Hippocampal formation (tissue), 2 donors: ENCODE results near the gene GCNT2.
"Not testable (repeated sequence)": the region's sequence is repeated elsewhere in the genome, so short reads cannot be mapped to it uniquely, and the experiment has no call there.

Experiments used
- DNase-seq, 2 donors: peaks; one replicate each; lab custom pipeline; 2025; lab: John Stamatoyannopoulos, UW

GCNT2 gene

DNA sequence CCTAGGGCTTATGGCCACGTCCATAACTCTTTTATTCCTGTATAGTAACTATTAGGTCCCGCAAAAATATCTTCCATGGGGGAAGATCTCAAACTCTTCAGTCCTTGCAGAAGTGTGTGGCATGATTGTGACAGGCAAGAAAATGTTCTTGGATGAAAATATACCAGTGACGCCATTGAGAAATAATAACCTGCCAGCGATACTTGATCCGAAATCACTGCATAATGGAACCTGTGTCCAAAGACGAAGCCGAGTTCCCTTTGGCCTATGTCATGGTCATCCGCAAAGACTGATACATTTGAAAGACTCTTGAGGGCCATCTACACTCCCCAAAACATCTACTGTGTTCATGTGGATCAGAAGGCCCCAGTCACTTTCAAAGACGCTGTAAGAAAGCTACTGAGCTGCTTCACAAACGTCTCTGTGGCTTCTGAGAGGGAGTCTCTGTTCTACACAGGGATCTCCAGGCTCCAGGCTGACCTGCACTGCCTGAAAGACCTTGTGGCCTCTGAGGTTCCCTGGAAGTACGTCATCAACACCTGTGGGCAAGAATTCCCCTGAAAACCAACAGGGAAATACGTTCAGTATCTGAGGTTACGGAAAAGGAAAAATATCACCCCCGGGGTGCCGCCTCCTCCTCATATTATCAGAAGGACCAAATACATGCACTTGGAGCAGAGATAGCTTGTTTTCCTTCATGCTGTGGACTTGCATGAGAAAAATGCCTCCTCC is 6.9 kb upstream of the GCNT2 start:
- DNase-seq = no peak

DNA sequence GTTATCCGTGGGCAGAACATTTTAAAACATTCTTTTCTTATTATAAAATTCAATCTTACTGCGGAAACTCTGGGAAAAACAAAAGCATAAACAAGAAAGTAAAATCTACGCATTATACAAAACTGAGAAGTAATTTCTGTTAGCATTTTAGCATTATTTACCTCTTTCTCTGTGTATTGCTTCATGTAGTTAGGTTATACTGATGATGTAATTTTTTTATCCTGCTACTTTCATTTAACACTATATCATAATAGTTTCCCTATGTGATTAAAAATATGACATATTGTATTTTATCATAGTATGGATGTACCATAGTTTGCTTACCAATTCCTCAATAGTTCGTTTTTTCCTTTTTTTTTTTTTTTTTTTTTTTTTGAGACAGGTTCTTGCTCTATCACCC is 4.2 kb upstream of the GCNT2 start:
- DNase-seq = no peak

DNA sequence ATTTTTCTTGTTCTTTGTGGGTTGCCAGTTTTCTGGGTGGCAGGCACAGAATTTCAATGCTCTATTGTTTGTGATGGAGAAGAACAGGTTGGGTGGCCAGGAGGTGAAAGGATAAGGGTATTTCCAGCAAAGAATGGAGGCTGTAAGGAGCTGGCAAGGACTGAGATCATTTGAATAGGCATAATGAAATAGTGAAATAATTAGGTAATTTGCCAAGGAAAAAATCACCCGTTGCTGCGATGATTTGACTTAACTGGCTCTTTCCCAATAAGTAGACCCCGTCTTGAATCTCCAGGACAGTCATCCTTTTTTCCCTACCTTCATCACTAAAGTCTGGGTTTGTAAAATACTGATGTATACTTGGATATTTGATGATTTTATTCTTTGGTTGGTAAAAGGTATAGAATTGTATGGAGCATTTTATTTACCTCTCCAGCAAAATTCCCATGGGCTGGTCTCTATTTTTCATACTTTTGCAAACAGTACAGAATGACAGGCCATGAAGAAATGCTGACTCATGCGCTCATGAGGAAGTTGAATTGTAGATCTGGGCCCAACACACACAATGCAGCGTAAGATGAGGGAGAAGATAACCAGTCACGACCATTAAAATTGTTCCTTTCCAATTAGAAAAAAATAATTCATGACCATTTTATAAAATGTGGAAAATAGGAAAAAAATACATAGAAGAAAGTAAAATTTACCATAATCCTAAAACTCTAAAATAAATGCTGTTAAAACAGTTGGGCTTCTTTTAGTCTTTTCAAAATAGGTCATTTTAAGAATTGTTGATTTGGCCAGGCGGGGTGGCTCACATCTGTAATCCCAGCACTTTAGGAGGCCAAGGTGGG is 2.4 kb upstream of the GCNT2 start:
- DNase-seq = no peak

DNA sequence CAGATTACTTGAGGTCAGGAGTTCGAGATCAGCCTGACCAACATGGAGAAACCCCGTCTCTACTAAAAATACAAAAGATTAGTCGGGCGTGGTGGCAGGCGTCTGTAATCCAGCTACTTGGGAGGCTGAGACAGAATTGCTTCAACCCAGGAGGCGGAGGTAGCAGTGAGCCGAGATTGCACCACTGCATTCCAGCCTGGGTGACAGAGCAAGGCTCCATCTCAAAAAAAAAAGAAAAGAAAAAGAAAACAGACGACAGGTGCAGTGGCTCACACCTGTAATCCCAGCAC is 1.8 kb upstream of the GCNT2 start:
- DNase-seq = not testable (repeated sequence)

DNA sequence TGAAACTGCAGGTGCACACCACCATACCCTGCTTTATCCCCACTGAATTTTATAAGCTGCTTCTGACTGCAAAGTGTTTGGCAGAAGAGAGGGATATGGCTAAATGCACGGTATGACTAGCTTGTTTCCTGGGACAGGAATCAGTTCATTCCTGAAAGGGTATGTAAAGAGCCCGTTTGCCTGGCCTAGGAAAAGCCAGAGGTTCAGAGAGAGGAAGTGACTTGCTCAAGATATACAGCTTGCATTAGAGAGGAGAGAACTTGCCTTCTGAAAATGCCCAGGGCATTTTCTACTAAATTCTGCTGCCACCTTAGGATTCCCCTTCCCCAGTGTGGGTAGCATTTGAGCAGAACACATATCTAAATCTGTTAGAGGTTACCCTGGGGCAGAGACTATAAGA is 683 bp upstream of the GCNT2 start:
- DNase-seq = no peak

GRCh38 chr6:10522929-10523573 is 1.9 kb downstream of the GCNT2 start:
- DNase-seq = no peak

DNA sequence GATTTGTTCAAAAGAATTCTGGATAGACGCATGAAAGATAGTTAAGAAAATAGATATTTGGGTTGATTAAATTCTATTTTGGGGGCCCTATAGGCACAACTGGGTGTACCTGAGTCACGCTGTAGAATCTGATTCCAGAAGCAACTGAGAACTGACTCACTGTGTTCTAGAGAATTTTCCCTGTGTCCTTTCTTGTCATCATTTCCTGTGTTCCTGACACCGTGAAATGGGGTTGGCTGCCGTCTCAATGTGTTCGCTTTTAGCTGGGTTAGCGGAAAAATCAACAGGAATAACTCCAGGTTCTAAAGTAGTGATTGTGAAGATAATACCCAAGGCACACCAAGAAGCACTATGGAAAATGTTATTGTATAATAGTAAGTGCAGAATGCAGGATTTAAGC is 5.0 kb downstream of the GCNT2 start:
- DNase-seq = no peak

DNA sequence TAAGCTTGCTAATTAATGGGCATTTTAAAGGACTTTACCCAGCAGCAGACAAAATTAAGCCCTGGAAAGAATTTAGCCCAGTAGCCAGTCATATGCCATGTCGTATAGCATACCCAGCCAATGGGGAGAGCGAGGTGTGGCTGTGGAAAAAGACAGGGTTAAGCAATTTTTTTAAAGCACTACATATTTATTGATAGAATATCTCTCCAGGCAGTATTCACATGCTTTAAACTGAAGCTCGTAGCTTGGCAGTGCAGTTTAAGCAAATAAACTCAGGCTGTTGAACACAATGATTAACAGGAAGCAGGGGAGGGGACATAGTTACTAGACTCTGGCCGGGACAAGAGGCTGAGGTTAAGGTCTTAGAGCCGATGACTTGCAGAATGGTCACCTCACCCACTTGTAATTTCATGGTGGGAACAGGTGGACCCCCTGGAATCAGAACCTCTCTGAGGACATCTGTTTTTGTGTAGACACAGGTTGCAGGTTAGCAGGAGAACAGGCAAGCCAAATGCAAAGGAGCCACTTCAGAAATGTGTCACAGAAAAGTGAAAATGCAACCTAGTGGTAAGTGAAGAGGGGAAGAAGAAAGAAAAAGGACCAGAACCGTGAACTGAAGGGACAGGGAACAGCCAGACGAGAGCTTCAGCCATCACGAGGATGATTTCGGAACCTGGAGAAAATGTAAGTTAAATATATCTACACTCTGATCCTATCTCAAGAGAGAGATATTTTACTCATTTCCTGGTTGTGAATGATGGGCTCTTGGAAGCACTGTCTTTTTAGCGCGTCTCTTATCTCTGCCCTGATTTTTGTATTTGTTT is 7.2 kb downstream of the GCNT2 start:
- no peak for DNase-seq

DNA sequence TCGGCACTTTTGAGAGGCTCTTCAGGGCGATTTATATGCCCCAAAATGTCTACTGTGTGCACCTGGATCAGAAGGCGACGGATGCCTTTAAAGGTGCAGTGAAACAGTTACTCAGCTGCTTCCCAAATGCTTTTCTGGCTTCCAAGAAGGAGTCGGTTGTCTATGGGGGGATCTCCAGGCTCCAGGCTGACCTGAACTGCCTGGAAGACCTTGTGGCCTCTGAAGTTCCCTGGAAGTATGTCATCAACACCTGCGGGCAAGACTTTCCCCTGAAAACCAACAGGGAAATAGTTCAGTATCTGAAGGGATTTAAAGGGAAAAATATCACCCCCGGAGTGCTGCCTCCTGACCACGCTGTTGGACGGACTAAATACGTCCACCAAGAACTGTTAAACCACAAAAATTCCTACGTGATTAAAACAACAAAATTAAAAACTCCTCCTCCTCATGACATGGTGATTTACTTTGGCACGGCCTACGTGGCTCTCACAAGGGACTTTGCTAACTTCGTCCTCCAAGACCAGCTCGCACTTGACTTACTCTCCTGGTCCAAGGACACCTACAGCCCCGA is 8.2 kb downstream of the GCNT2 start:
- no peak for DNase-seq

GRCh38 chr6:10529828-10530374 is 8.8 kb downstream of the GCNT2 start:
- DNase-seq = not testable (repeated sequence)

GRCh38 chr6:10531503-10531902 is 10.4 kb downstream of the GCNT2 start:
- DNase-seq = no peak

DNA sequence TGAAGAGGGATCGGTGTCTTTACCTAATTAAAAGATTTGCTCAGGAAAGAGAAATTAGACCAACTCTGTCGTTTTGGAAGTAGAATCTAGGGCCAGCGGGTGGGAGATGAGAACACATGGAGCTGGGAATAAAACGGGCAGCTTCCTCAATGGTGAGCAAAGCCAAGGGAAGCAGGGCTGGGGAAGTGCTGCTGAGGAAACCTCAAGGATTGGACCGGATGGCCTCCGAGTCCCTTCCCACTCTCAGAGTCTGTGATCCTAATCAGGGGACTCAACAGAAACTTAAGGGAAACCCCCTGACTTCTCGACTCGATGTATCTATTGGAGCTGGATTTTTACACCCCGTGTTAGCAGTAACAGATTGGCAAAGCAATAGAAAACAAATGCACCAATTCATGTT is 10.8 kb downstream of the GCNT2 start:
- DNase-seq = no peak

- DNase-seq = no peak
Measured at GRCh38 chr6:10532392-10532791, 11.2 kb downstream of the GCNT2 start.

DNA sequence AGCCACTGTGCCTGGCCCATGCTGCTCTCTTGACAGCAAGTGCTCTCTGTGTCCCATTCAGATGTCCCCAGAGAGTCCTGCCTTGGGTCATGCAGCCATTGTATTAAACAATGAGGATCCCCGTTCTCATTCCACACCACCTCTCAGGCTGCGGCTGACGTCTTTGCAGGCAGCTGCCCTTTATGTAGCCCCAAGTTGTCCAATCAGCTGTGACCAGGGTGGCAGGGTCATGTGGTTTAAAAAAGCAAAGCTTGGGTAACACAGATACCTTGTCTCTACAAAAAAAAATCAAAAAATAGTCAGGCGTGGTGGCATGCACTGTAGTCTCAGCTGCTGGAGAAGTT is 13.2 kb downstream of the GCNT2 start:
- DNase-seq = no peak

GRCh38 chr6:10535193-10535592 is 14.0 kb downstream of the GCNT2 start:
- no peak for DNase-seq

- no peak for DNase-seq
Measured at GRCh38 chr6:10537726-10538125, 16.6 kb downstream of the GCNT2 start.

DNA sequence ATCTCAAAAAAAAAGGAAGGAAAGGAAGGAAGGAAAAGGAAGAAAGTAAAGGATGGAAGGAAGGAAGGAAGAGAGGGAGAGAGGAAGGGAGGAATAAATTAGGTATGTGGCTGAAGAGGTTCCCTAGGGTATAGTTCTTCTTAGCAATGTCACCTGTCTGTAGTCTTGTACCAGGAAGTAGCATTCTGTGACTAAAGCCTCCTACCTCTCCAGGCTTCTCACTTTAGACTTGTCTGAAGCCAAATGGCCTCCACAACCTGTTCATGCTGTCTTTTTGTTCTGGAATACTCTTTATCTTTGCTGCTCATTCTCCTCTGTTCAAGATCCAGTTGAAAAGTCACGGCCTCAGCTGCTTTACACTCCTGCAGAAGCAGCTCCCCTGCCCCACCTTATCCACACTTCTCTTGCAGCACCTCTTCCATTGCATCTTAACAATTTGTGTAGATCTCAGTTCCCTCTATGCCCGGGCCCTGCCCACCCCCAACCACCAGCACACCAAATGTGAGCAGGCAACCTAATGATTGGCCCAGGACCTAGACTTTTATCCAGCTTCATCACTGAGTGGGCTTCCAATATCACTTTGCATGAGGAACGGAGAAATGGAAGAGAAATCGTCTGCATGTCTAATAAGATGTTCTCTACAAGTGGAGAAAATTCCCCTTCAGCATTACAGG is 19.1 kb downstream of the GCNT2 start:
- DNase-seq = no peak

DNA sequence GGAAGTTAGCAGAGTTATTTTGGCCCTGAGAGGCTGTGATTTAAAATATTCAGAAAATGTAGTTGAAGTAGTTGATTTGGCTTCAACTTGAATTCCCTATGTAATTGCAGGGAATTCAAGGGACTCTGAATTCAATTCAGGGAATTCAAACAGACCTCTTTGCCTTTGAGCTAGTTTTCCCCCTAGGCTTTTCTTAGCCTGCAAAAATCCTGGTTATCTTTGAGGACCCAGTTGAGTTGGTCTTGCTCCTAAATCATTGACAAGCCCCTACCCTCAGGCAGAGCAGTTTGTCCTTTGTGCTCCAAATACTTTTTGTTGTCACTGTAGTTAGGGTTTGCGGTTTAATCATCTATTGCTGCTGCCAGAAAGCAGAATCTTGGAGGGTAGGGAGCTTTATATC is 20.4 kb downstream of the GCNT2 start:
- DNase-seq = no peak

DNA sequence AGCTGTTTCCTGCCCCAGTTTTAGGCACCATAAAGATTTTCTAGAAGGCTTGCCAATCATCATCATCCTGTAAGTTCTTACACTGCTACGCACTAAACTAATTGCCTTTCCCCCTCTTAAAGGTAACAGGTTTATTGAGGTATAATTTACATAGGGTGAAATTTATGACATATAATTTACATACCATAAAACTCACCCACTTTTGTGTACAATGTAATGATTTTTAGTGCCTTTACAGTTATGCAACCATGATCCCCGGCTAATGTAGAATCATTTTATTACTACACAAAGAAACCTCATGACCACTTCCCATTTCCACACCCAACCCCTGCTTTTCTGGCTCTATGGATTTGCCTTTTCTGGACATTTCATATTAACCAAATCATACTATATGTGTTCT is 21.1 kb downstream of the GCNT2 start:
- no peak for DNase-seq

- DNase-seq = no peak
Measured at GRCh38 chr6:10543488-10543887, 22.3 kb downstream of the GCNT2 start.

- no peak for DNase-seq
Measured at GRCh38 chr6:10545482-10545881, 24.3 kb downstream of the GCNT2 start.
